ENCODE data around the gene YTHDF2. TPM values are rescaled to one million over a fixed set of nuclear protein-coding genes. Genes with fewer than 3 reads are reported as not detected.
"Not testable (repeated sequence)": the region's sequence is repeated elsewhere in the genome, so short reads cannot be mapped to it uniquely, and the experiment has no call there.

Gene YTHDF2
- total RNA-seq, 1 donor from 2014 or later: 105 TPM

DNA sequence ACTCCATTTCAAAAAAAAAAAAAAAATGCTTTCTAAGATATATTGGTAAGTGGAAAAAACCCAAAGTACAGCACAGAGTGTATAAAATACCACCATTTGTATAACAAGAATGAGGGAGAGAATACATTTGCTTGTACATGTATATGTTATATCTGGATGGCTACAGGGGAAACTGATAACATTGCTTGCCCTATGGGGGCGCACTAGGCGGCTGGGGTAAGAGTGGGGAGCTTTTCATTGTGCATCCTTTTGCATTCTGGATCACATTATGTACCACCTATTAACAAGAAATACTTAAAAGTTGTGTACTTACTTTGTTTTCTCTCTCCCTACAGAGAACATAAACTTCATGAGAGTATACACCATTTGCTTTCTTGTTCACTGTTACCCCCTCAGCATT is 46.6 kb downstream of the YTHDF2 start:
- Mint-ChIP-seq H3K9me3 (no peaks in the 10 kb centered on the region), H3K27ac (no peak overlapping the region), H3K27me3 (peaks cover 4% of the 10 kb centered on the region), H3K4me1 (ENCODE audit: unreplicated experiment) (peaks cover 16% of the 10 kb centered on the region), H3K4me3 (no peak overlapping the region), H3K36me3 (no peaks in the 10 kb centered on the region)
- DNase-seq (ENCODE audit: extremely low spot score, unreplicated experiment): no peak
- no peak for TF ChIP-seq CTCF (conservative IDR thresholded peaks at IDR 0.05)

DNA sequence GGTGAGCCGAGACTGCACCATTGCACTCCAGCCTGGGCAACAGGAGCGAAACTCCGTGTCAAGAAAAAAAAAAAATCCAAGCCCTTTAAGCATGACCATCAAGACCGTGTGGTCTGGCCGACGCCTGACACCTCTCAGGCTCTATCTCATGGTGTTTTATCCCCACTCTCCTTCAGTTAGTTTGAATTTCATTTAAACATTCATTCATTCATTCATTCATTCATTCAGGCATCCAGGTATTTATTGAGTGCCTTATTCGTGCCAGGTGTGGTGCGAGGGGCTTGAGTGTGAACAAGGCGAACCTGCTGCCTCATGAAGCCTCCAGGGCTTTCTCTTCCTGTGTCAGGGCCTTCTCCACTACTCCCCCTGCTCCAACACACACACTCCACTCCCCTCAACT is 52.7 kb downstream of the YTHDF2 start:
- no peaks in the 10 kb centered on the region for H3K36me3 Mint-ChIP-seq
- no peak for TF ChIP-seq CTCF (conservative IDR thresholded peaks at IDR 0.05)
- H3K27me3 Mint-ChIP-seq: peaks cover 9% of the 10 kb centered on the region
- no peak overlapping the region for H3K4me3 Mint-ChIP-seq
- DNase-seq (ENCODE audit: extremely low spot score, unreplicated experiment): no peak
- H3K27ac Mint-ChIP-seq: no peak overlapping the region
- H3K4me1 Mint-ChIP-seq (ENCODE audit: unreplicated experiment): peaks cover 11% of the 10 kb centered on the region
- H3K9me3 Mint-ChIP-seq: no peaks in the 10 kb centered on the region

DNA sequence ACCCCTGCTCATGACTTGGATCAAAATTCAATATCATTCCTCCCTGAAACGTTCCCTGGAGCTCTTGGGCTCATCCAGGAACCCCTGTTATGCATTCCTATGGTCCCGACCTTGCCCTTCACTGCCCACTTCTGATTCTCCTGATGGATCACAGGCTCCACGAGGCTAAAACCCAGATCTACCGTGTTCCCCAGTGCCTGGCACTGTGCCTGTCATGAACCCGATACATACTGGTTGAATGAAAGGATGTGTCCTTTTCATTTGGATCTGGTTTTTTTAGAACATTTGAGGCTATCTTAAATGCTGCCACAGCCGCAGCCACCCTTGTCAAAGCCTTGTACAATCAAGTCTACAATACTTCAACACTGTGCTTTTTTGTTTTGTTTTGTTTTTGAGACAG is 53.1 kb downstream of the YTHDF2 start:
- DNase-seq (ENCODE audit: extremely low spot score, unreplicated experiment): no peak
- no peak overlapping the region for H3K27ac Mint-ChIP-seq
- no peaks in the 10 kb centered on the region for H3K9me3 Mint-ChIP-seq
- H3K4me3 Mint-ChIP-seq: no peak overlapping the region
- no peak for TF ChIP-seq CTCF (conservative IDR thresholded peaks at IDR 0.05)
- peaks cover 9% of the 10 kb centered on the region for H3K27me3 Mint-ChIP-seq
- H3K4me1 Mint-ChIP-seq (ENCODE audit: unreplicated experiment): peaks cover 11% of the 10 kb centered on the region
- H3K36me3 Mint-ChIP-seq: no peaks in the 10 kb centered on the region

- H3K36me3 Mint-ChIP-seq: no peaks in the 10 kb centered on the region
- H3K9me3 Mint-ChIP-seq: no peaks in the 10 kb centered on the region
- H3K27me3 Mint-ChIP-seq: peaks cover 6% of the 10 kb centered on the region
- DNase-seq (ENCODE audit: extremely low spot score, unreplicated experiment): no peak
- TF ChIP-seq CTCF (conservative IDR thresholded peaks at IDR 0.05): no peak
- H3K4me1 Mint-ChIP-seq (ENCODE audit: unreplicated experiment): peaks cover 6% of the 10 kb centered on the region
- no peak overlapping the region for H3K27ac Mint-ChIP-seq
- no peak overlapping the region for H3K4me3 Mint-ChIP-seq
Measured at GRCh38 chr1:28790377-28791035, 53.8 kb downstream of the YTHDF2 start.

DNA sequence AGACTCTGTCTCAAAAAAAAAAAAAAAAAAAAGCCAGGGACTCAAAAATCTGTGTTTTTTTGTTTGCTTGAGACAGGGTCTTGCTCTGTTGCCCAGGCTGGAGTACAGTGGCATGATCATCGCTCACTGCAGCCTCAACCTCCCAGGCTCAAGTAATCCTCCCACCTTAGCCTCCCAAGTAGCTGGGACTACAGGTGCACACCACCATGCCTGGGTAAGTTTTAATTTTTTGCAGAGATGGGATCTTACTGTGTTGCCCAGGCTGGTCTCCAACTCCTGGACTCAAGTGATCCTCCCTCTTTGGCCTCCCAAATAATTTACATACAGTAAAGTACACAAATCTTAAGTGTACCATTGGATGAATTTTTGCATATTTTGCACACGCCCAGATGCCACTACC is 55.2 kb downstream of the YTHDF2 start:
- H3K4me3 Mint-ChIP-seq; DNase-seq (ENCODE audit: extremely low spot score, unreplicated experiment); H3K36me3 Mint-ChIP-seq; H3K9me3 Mint-ChIP-seq; H3K27ac Mint-ChIP-seq; H3K27me3 Mint-ChIP-seq; H3K4me1 Mint-ChIP-seq (ENCODE audit: unreplicated experiment): not testable (repeated sequence)

DNA sequence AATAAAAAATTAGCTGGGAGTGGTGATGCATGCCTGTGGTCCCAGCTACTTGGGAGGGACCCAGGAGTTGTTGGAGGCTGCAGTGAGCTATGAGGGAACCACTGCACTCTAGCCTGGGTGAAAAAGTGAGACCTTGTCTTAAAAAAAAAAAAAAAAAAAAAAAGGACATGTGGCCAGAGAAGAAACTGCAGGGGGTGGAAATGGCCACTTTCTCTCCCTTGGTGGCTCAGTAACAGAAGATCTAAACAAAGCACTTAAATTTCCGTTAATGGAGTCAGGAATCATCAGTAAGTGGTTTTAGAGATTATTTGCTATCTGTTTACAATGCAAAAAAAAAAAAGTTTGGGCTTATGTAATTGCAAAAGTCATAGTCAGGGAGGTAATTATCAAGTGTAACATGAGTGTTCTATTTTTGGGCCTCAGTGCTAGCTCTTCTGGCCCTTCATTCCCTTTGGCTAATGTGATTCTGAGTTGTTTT is 55.9 kb downstream of the YTHDF2 start:
- Mint-ChIP-seq H3K4me1 (ENCODE audit: unreplicated experiment) (peaks cover 6% of the 10 kb centered on the region), H3K27ac (no peak overlapping the region), H3K9me3 (no peaks in the 10 kb centered on the region), H3K36me3 (no peaks in the 10 kb centered on the region), H3K4me3 (no peak overlapping the region), H3K27me3 (peaks cover 8% of the 10 kb centered on the region)
- no peak for DNase-seq (ENCODE audit: extremely low spot score, unreplicated experiment)
- TF ChIP-seq CTCF (conservative IDR thresholded peaks at IDR 0.05): peak; percentile 65

- not testable (repeated sequence) for DNase-seq (ENCODE audit: extremely low spot score, unreplicated experiment); H3K36me3 Mint-ChIP-seq; H3K4me3 Mint-ChIP-seq; H3K27ac Mint-ChIP-seq; H3K9me3 Mint-ChIP-seq; H3K27me3 Mint-ChIP-seq; H3K4me1 Mint-ChIP-seq (ENCODE audit: unreplicated experiment)
Measured at GRCh38 chr1:28794582-28794981, 57.8 kb downstream of the YTHDF2 start.

Data from type B pancreatic cell (in vitro differentiated cells).